Neuron (in vitro differentiated cells): ENCODE data around the gene LY9.

Experiments used
- H2AFZ ChIP-seq: one replicate; pipeline ENCODE4 v1.6.1; 2013; ENCODE audit warnings: low read depth, mild to moderate bottlenecking, inconsistent platforms, low read length, moderate library complexity
- H3K27me3 ChIP-seq: one replicate; pipeline ENCODE4 v1.6.1; 2013; ENCODE audit warnings: low read length; ENCODE audit not compliant: insufficient read depth
- H3K36me3 ChIP-seq: one replicate; pipeline ENCODE4 v1.6.1; 2013; ENCODE audit warnings: low read length; ENCODE audit not compliant: insufficient read depth
- H3K4me1 ChIP-seq: one replicate; pipeline ENCODE4 v1.6.1; 2013; ENCODE audit warnings: low read length; ENCODE audit not compliant: insufficient read depth
- H3K4me3 ChIP-seq: 2 replicates; pipeline ENCODE4 v1.5.1; 2013; ENCODE audit warnings: mild to moderate bottlenecking, low read length, moderate library complexity
- H3K9me3 ChIP-seq: one replicate; pipeline ENCODE4 v1.6.1; 2013; ENCODE audit warnings: low read length

LY9 gene

GRCh38 chr1:160795951-160796383, at the start of gene LY9:
TSS of gene LY9 (plus strand) at chr1:160796174. CDS start at chr1:160796188, 14 bp downstream.
- Histone ChIP-seq H3K36me3 (no peaks in the 10 kb centered on the region), H3K4me1 (no peaks in the 10 kb centered on the region), H3K27me3 (peaks cover 2% of the 10 kb centered on the region), H2AFZ (no peak within 1 kb of the TSS), H3K9me3 (no peaks in the 10 kb centered on the region), H3K4me3 (no peak within 1 kb of the TSS)

DNA sequence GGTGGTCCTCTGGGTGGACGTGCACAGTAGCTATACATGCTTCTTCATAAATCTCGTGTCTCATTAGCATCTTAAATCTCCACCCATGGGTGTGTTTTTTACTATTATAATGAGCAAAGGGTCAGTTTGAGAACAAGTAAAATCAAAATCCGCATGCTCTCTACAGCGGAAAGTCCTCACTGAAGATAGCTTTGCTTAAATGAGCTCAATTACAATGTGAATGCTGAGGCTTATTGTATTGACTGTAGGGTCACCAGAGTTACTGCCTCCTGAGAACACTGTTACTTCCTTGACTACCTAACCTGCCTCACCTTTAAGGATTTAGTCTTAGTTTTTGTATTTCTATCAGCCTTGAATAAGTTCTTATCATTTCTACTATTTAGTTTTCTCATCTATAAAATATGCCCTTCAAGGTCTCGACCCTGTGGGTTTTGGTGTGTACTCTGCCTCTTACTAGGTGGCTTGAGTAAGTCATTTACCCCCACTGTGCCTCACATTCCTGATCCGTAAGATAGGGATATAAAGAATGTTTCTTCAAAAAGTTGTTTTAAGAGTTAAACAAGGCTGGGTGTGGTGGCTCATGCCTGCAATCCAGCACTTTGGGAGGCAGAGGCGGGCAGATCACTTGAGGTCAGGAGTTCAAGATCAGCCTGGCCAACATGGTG, 49.0 kb upstream of the LY9 start:
- no peaks in the 10 kb centered on the region for H3K4me1 ChIP-seq
- no peaks in the 10 kb centered on the region for H3K9me3 ChIP-seq
- no peak overlapping the region for H2AFZ ChIP-seq
- no peak overlapping the region for H3K4me3 ChIP-seq
- no peaks in the 10 kb centered on the region for H3K36me3 ChIP-seq
- peaks cover 3% of the 10 kb centered on the region for H3K27me3 ChIP-seq

DNA sequence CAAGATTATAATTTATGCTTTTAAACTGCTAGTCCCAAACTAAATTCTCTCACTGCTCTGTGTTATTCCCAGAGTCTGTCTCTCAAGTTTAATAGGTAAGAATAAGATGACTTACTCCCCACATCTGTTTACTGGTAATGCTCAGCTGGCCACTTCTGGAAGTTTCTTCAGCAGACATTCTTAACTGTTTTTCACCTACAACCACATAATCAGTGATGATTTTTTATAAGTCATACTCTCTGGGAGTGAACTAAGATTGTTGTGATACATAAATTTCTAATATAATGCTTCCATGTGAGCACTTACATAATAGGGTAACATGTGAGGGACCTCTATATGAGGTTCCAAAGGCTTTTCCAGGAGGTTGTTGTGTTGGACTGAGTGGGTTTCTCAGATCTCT, 48.3 kb upstream of the LY9 start:
- H2AFZ ChIP-seq: no peak overlapping the region
- no peak overlapping the region for H3K4me3 ChIP-seq
- H3K4me1 ChIP-seq: no peaks in the 10 kb centered on the region
- peaks cover 3% of the 10 kb centered on the region for H3K27me3 ChIP-seq
- no peaks in the 10 kb centered on the region for H3K9me3 ChIP-seq
- H3K36me3 ChIP-seq: no peaks in the 10 kb centered on the region

DNA sequence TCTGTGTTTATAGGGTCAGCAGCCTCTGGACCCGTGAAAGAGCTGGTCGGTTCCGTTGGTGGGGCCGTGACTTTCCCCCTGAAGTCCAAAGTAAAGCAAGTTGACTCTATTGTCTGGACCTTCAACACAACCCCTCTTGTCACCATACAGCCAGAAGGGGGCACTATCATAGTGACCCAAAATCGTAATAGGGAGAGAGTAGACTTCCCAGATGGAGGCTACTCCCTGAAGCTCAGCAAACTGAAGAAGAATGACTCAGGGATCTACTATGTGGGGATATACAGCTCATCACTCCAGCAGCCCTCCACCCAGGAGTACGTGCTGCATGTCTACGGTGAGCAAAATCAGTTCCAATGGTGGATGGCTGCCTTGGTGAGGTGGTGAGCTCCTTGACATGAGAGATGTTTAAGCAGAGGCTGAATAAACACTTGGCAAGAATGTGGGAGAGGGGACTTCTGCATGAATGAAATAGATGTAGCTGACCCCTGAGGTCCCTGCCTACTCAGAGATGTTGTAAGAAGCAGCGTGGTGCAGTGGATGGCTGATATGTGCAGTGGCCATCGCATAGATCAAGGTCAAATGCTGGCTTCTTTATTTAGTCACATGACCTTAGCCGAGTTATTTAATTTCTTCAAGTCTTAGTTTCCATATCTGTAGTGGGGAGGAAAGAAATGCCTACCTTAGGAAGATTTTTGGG, 47.6 kb upstream of the LY9 start:
- H3K9me3 ChIP-seq: no peaks in the 10 kb centered on the region
- no peaks in the 10 kb centered on the region for H3K36me3 ChIP-seq
- H2AFZ ChIP-seq: no peak overlapping the region
- no peak overlapping the region for H3K4me3 ChIP-seq
- peaks cover 3% of the 10 kb centered on the region for H3K27me3 ChIP-seq
- H3K4me1 ChIP-seq: no peaks in the 10 kb centered on the region

DNA sequence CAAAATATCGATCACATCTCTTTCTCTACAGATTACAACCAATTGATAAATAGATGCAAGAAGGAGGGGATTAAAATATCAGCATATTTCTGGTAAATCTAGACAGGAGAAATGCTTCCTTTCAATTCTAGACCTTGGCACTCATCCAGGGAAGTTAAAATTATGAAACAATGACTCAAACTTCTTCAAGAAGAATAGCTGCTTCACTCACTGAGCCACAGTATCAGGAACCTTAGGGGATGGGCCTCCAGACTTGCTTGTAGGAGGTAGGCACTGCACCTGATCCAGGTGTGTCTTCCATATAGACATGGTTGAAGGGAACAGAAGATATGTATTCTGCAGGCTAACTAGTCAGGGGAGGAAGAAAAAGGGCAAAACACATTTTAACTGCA, 47.1 kb upstream of the LY9 start:
- H2AFZ ChIP-seq: no peak overlapping the region
- peaks cover 3% of the 10 kb centered on the region for H3K27me3 ChIP-seq
- no peak overlapping the region for H3K4me3 ChIP-seq
- H3K4me1 ChIP-seq: no peaks in the 10 kb centered on the region
- no peaks in the 10 kb centered on the region for H3K36me3 ChIP-seq
- H3K9me3 ChIP-seq: no peaks in the 10 kb centered on the region

- H3K9me3 ChIP-seq: no peaks in the 10 kb centered on the region
- no peak overlapping the region for H2AFZ ChIP-seq
- H3K27me3 ChIP-seq: peaks cover 3% of the 10 kb centered on the region
- no peak overlapping the region for H3K4me3 ChIP-seq
- H3K4me1 ChIP-seq: no peaks in the 10 kb centered on the region
- H3K36me3 ChIP-seq: no peaks in the 10 kb centered on the region
Observed at GRCh38 chr1:160750608-160751007, 45.4 kb upstream of the LY9 start.

DNA sequence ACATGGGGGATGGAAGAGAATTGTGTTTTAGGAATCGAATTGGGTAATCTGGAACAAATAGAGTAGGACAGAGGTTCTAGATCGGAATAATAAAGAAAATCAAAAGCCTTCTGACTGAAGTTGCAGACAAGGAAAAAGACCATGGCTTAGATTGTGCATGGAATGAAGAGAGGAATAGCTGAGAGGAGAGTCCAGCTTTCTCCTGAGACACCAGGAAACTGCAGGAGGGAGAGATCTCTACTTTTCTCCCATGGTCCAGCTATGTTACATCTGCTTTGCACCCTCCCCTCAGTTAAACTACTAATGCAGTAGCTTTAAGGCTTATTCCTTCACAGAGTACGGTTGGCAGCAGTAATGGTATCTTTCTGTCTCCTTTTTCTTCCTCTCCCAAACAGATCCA, 43.6 kb upstream of the LY9 start:
- Histone ChIP-seq H3K27me3 (peaks cover 3% of the 10 kb centered on the region), H3K4me1 (no peaks in the 10 kb centered on the region), H3K36me3 (no peaks in the 10 kb centered on the region), H2AFZ (no peak overlapping the region), H3K9me3 (no peaks in the 10 kb centered on the region), H3K4me3 (no peak overlapping the region)

- no peaks in the 10 kb centered on the region for H3K36me3 ChIP-seq
- H2AFZ ChIP-seq: no peak overlapping the region
- no peaks in the 10 kb centered on the region for H3K9me3 ChIP-seq
- H3K27me3 ChIP-seq: peaks cover 3% of the 10 kb centered on the region
- H3K4me1 ChIP-seq: no peaks in the 10 kb centered on the region
- no peak overlapping the region for H3K4me3 ChIP-seq
Observed at GRCh38 chr1:160752924-160753323, 43.0 kb upstream of the LY9 start.

GRCh38 chr1:160753594-160753993, 42.4 kb upstream of the LY9 start:
- peaks cover 3% of the 10 kb centered on the region for H3K27me3 ChIP-seq
- H3K4me1 ChIP-seq: no peaks in the 10 kb centered on the region
- no peaks in the 10 kb centered on the region for H3K36me3 ChIP-seq
- no peaks in the 10 kb centered on the region for H3K9me3 ChIP-seq
- H2AFZ ChIP-seq: no peak overlapping the region
- H3K4me3 ChIP-seq: no peak overlapping the region

DNA sequence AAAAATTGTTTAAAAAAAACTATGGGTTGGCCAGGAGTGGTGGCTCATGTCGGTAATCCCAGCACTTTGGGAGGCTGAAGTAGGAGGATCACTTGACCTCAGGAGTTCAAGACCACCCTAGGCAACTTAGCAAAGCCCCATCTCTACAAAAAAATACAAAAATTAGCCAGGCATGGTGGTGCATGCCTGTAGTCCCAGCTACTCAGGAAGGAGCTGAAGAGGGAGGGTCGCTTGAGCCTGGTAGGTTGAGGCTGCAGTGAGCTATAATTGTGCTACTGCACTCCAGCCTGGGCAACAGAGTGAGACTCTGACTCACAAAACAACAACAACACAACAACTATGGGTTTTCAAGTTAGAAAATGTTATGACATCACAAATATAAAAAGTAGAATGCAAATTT, 40.5 kb upstream of the LY9 start:
- Histone ChIP-seq H3K9me3 (no peaks in the 10 kb centered on the region), H3K36me3 (no peaks in the 10 kb centered on the region), H3K4me3 (no peak overlapping the region)

GRCh38 chr1:160755911-160756848, 39.8 kb upstream of the LY9 start:
- Histone ChIP-seq H3K9me3 (no peaks in the 10 kb centered on the region), H3K4me1 (no peaks in the 10 kb centered on the region), H3K27me3 (no peaks in the 10 kb centered on the region), H3K36me3 (no peaks in the 10 kb centered on the region), H3K4me3 (no peak overlapping the region), H2AFZ (no peak overlapping the region)

More for the DNA sequence above, 40.5 kb upstream of the LY9 start:
- H3K27me3 ChIP-seq: peaks cover 3% of the 10 kb centered on the region
- no peak overlapping the region for H2AFZ ChIP-seq
- H3K4me1 ChIP-seq: no peaks in the 10 kb centered on the region

DNA sequence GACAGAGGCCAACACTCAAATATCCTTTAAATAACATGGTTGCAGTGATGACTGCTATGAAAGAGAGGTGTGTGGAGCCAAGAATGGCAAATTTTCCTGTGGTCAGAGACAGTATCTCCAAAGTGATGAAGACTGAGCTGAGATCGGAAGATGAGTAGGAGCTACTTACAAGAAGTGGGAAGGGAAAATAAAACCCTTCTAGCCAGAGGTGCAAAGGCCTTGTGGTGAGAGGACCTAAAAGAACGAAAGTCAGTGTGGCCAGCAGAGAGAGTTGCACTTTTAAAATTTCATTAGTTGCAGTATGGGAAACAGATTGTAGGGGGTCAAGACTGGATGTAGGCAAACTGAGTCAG, 39.1 kb upstream of the LY9 start:
- Histone ChIP-seq H3K4me1 (no peaks in the 10 kb centered on the region), H2AFZ (no peak overlapping the region), H3K9me3 (no peaks in the 10 kb centered on the region), H3K36me3 (no peaks in the 10 kb centered on the region), H3K27me3 (no peaks in the 10 kb centered on the region), H3K4me3 (no peak overlapping the region)

GRCh38 chr1:160758521-160758920, 37.5 kb upstream of the LY9 start:
- Histone ChIP-seq H3K9me3 (no peaks in the 10 kb centered on the region), H3K27me3 (no peaks in the 10 kb centered on the region), H3K4me3 (no peak overlapping the region), H3K4me1 (no peaks in the 10 kb centered on the region), H3K36me3 (no peaks in the 10 kb centered on the region), H2AFZ (no peak overlapping the region)
